ENCODE data around the gene CAMK1D.
A peak's percentile ranks its signal among the peaks of the same experiment; 100 is the strongest.
"Not testable (repeated sequence)": the region's sequence is repeated elsewhere in the genome, so short reads cannot be mapped to it uniquely, and the experiment has no call there.

Gene CAMK1D

DNA sequence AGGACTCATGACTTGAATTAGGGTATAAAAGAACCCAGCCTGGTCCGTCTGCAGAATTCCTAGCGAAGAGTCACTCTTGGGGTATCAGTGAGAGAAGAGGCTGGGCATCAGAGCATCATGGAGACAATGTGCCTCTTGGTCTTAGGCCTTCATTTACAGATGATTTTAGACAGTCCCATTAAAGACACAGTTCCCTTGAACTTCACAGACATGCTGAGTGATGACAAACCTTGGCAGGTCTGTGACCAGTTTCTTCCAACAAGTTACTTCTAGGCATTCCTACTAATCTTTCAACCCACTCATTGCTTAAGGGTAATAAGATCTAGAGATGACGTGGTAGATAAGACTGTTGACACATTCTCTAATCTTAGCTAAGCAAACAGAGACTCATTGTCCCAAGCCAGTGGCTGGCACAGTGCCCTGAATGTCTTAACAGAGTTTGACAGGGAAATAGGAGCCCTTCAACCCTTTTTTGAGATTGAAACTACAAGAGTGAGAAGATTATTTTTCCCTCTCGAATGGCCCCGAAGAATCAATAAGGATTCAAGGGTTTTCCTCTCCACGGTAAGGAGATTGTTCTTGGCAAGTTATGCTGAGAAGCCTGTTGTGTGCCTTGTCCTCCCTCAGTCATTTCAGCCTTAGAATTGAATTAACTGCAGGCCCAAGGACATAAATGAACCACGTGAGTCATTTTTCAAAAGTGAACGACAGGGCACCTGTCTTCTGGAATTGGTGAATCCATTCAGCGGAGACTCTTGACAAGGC is 371.1 kb downstream of the CAMK1D start:
- H3K9me3 Mint-ChIP-seq: no peaks in the 10 kb centered on the region
- peaks cover 37% of the 10 kb centered on the region for H3K4me1 Mint-ChIP-seq
- DNase-seq: peak; percentile 34
- peaks cover 11% of the 10 kb centered on the region for H3K36me3 Mint-ChIP-seq (ENCODE audit: low read depth)
- peak; percentile 89 for ATAC-seq
- no peaks in the 10 kb centered on the region for H3K27me3 Mint-ChIP-seq
- H3K27ac Mint-ChIP-seq: peak overlapping the region; percentile 59
- H3K4me3 Mint-ChIP-seq: no peak overlapping the region

GRCh38 chr10:12721334-12721733 is 372.0 kb downstream of the CAMK1D start:
- Mint-ChIP-seq H3K4me3 (no peak overlapping the region), H3K27me3 (no peaks in the 10 kb centered on the region), H3K4me1 (peaks cover 37% of the 10 kb centered on the region), H3K9me3 (no peaks in the 10 kb centered on the region), H3K27ac (no peak overlapping the region), H3K36me3 (ENCODE audit: low read depth) (peaks cover 11% of the 10 kb centered on the region)
- DNase-seq (no peak), ATAC-seq (no peak)

- H3K27ac Mint-ChIP-seq: no peak overlapping the region
- no peaks in the 10 kb centered on the region for H3K27me3 Mint-ChIP-seq
- no peaks in the 10 kb centered on the region for H3K9me3 Mint-ChIP-seq
- ATAC-seq (no peak), DNase-seq (no peak)
- H3K36me3 Mint-ChIP-seq (ENCODE audit: low read depth): peaks cover 11% of the 10 kb centered on the region
- H3K4me3 Mint-ChIP-seq: no peak overlapping the region
- H3K4me1 Mint-ChIP-seq: peaks cover 37% of the 10 kb centered on the region
Observed at GRCh38 chr10:12723220-12723619, 373.9 kb downstream of the CAMK1D start.

GRCh38 chr10:12724807-12725579 is 375.6 kb downstream of the CAMK1D start:
- no peaks in the 10 kb centered on the region for H3K9me3 Mint-ChIP-seq
- no peaks in the 10 kb centered on the region for H3K27me3 Mint-ChIP-seq
- no peak overlapping the region for H3K4me3 Mint-ChIP-seq
- no peak for ATAC-seq
- DNase-seq: no peak
- H3K36me3 Mint-ChIP-seq (ENCODE audit: low read depth): peaks cover 7% of the 10 kb centered on the region
- peaks cover 23% of the 10 kb centered on the region for H3K4me1 Mint-ChIP-seq
- no peak overlapping the region for H3K27ac Mint-ChIP-seq

DNA sequence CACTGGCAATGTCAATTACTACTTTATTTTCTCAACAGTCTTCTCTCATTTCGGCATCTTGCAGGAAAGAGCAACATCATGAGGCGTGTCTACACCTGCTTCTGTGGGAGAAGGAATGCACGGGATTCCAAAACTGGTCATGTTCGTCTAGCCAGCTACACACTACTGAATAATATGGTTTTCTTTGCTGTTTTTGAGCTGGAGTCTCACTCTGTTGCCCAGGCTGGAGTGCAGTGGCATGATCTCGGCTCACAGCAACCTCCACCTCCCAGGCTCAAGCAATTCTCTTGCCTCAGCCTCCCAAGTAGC is 376.2 kb downstream of the CAMK1D start:
- H3K4me3 Mint-ChIP-seq; H3K27me3 Mint-ChIP-seq; H3K9me3 Mint-ChIP-seq; ATAC-seq; H3K36me3 Mint-ChIP-seq (ENCODE audit: low read depth); DNase-seq; H3K27ac Mint-ChIP-seq: not testable (repeated sequence)
- H3K4me1 Mint-ChIP-seq: peaks cover 18% of the 10 kb centered on the region

DNA sequence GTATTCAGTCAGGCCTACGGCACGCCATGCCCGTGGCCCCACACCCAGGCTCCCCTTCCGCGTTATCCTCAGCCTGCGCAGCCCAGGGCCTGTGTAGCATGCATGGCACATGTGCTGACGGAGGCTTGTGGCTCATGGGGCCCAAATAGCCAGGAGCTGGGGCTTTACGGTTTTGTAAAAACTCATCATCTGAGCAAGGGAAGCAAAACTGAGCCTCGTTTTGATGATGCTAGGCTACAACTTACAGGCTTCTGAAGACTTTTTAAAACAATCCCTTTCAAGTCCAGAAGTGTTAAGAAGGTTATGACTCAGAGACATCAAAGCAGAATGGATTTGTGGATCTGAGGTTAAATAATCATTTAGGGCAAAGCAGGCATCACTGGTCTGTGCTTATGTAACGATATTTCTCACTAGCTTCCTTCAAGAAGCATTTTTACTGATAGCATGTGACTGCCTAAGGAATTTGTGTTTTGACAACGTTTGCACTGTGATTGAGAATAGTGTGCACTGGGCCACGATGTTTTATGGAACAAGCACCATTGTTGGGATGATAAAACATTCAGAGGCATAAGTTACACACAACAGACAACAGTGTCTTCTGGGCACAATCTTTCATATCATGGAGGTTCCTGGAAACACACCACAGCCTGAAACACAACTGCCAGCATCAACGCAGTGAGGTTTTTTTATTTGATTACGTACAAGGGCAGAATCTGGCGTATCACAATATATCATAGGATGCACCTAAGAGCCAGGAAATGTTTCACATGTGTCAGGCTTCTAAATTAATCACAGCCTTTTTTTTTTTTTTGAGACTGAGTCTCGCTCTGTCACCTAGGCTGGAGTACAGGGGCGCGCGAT is 377.9 kb downstream of the CAMK1D start:
- DNase-seq: no peak
- peak; percentile 49 for ATAC-seq

DNA sequence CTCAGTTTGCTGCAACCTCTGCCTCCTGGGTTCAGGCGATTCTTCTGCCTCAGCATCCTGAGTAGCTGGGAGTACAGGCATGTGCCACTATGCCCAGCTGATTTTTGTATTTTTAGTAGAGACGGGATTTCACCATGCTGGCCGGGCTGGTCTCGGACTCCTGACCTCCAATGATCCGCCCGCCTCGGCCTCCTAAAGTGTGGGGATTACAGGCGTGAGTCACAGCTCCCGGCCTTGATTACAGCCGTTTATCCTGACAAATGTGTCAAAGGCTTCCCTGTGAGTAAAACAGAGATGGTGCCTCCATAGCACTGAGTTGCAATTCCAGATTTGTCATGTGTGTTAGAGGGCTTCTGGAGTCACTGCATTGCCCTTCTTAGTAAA is 378.5 kb downstream of the CAMK1D start:
- no peak for DNase-seq
- Mint-ChIP-seq H3K9me3 (no peaks in the 10 kb centered on the region), H3K36me3 (ENCODE audit: low read depth) (no peaks in the 10 kb centered on the region), H3K4me1 (peaks cover 10% of the 10 kb centered on the region), H3K27ac (no peak overlapping the region), H3K4me3 (no peak overlapping the region), H3K27me3 (no peaks in the 10 kb centered on the region)
- ATAC-seq: no peak

More for the DNA sequence above, 377.9 kb downstream of the CAMK1D start:
- no peak overlapping the region for H3K4me3 Mint-ChIP-seq
- H3K4me1 Mint-ChIP-seq: peaks cover 10% of the 10 kb centered on the region
- H3K27me3 Mint-ChIP-seq: no peaks in the 10 kb centered on the region
- no peaks in the 10 kb centered on the region for H3K36me3 Mint-ChIP-seq (ENCODE audit: low read depth)
- H3K9me3 Mint-ChIP-seq: no peaks in the 10 kb centered on the region
- no peak overlapping the region for H3K27ac Mint-ChIP-seq

- Mint-ChIP-seq H3K4me3 (no peak overlapping the region), H3K27me3 (no peaks in the 10 kb centered on the region), H3K27ac (no peak overlapping the region), H3K9me3 (no peaks in the 10 kb centered on the region), H3K36me3 (ENCODE audit: low read depth) (no peaks in the 10 kb centered on the region), H3K4me1 (peaks cover 10% of the 10 kb centered on the region)
- ATAC-seq (no peak), DNase-seq (no peak)
Observed at GRCh38 chr10:12728494-12728893, 379.1 kb downstream of the CAMK1D start.

- no peak overlapping the region for H3K27ac Mint-ChIP-seq
- ATAC-seq (no peak), DNase-seq (peak; percentile 13)
- H3K4me1 Mint-ChIP-seq: peaks cover 3% of the 10 kb centered on the region
- H3K9me3 Mint-ChIP-seq: no peaks in the 10 kb centered on the region
- H3K4me3 Mint-ChIP-seq: no peak overlapping the region
- H3K27me3 Mint-ChIP-seq: no peaks in the 10 kb centered on the region
- peaks cover 2% of the 10 kb centered on the region for H3K36me3 Mint-ChIP-seq (ENCODE audit: low read depth)
Observed at GRCh38 chr10:12729885-12730284, 380.5 kb downstream of the CAMK1D start.

GRCh38 chr10:12730809-12731519 is 381.6 kb downstream of the CAMK1D start:
- no peak for DNase-seq
- H3K36me3 Mint-ChIP-seq (ENCODE audit: low read depth): peaks cover 2% of the 10 kb centered on the region
- ATAC-seq: no peak
- no peaks in the 10 kb centered on the region for H3K9me3 Mint-ChIP-seq
- no peak overlapping the region for H3K27ac Mint-ChIP-seq
- H3K27me3 Mint-ChIP-seq: no peaks in the 10 kb centered on the region
- no peaks in the 10 kb centered on the region for H3K4me1 Mint-ChIP-seq
- no peak overlapping the region for H3K4me3 Mint-ChIP-seq

DNA sequence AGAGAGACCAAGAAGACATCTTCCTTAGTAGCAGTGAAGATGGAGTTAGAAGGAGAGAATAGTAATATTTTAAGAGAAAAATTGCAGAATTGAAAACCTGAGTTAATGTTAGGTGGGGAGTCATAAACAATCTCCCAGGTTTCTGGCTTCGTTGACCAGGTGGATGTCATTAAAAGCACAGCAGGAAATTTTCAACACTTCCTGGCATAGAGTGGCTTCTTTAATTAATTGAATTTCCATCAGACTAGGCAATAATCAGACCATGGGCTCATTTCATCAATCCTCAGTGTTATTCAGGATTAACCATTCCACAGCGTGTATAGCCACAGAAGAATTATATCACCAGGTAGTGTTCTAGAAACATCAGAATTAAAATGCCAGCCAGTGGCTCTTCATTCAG is 383.9 kb downstream of the CAMK1D start:
- H3K36me3 Mint-ChIP-seq (ENCODE audit: low read depth): peaks cover 2% of the 10 kb centered on the region
- no peaks in the 10 kb centered on the region for H3K4me1 Mint-ChIP-seq
- no peak for DNase-seq
- no peak overlapping the region for H3K27ac Mint-ChIP-seq
- no peak overlapping the region for H3K4me3 Mint-ChIP-seq
- ATAC-seq: no peak
- no peaks in the 10 kb centered on the region for H3K9me3 Mint-ChIP-seq
- no peaks in the 10 kb centered on the region for H3K27me3 Mint-ChIP-seq

DNA sequence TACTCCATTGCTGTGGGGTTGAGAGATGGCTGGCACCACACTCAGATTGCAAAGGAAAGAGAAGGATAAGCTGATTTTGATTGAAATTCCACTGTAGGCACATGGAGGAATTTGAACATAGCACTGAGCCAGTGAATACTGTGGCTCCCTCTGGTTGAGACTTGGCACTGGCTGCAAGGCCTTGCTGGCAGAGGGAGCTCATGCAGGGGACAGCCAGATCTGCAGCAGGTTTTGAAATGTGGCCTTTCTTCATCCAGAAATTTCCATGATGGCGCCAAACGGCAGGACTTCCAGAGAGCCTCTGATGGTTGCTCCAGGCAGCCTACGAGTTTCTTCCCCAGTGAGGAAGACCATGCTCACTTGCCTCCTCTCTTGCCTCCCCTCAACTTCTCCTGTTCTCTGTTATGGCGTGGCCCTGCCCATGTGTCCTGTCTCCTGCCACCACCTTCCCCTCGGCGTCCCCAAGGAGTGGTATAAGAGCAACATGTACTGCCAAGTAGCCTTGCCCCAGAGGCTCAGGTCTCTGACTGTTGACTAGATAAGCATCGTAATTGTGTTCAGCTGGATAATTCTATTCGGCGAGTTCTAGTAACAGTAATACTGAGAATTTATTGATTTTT is 386.6 kb downstream of the CAMK1D start:
- ATAC-seq: no peak
- Mint-ChIP-seq H3K9me3 (no peaks in the 10 kb centered on the region), H3K4me1 (no peaks in the 10 kb centered on the region), H3K27me3 (no peaks in the 10 kb centered on the region), H3K36me3 (ENCODE audit: low read depth) (peaks cover 2% of the 10 kb centered on the region), H3K27ac (no peak overlapping the region), H3K4me3 (no peak overlapping the region)
- DNase-seq: no peak

- no peaks in the 10 kb centered on the region for H3K9me3 Mint-ChIP-seq
- peaks cover 9% of the 10 kb centered on the region for H3K4me1 Mint-ChIP-seq
- H3K27ac Mint-ChIP-seq: no peak overlapping the region
- H3K36me3 Mint-ChIP-seq (ENCODE audit: low read depth): peaks cover 2% of the 10 kb centered on the region
- H3K4me3 Mint-ChIP-seq: no peak overlapping the region
- ATAC-seq (no peak), DNase-seq (no peak)
- no peaks in the 10 kb centered on the region for H3K27me3 Mint-ChIP-seq
Observed at GRCh38 chr10:12740813-12741212, 391.5 kb downstream of the CAMK1D start.

- Mint-ChIP-seq H3K27ac (no peak overlapping the region), H3K4me1 (peaks cover 9% of the 10 kb centered on the region), H3K9me3 (no peaks in the 10 kb centered on the region), H3K36me3 (ENCODE audit: low read depth) (peaks cover 2% of the 10 kb centered on the region), H3K27me3 (no peaks in the 10 kb centered on the region), H3K4me3 (no peak overlapping the region)
- ATAC-seq (no peak), DNase-seq (no peak)
Observed at GRCh38 chr10:12741360-12741804, 392.0 kb downstream of the CAMK1D start.

All from activated naive CD8-positive, alpha-beta T cell treated with anti-CD3 and anti-CD28 coated beads, Interleukin-2, amount 50 U/mL, for 24 hours (primary cell).